MM.1S (cell line): Measurements from ENCODE around the gene UGGT2.

Experiments
- DNase-seq: peaks from one replicate; pipeline ENCODE4 v3.0.0-alpha.2; 2015
- H2AFZ ChIP-seq: fragments of 300-600 bp; sonication (generic); 2 replicates; pipeline ENCODE4 v1.6.0; 2016; ENCODE audit warnings: antibody characterized with exemption, low read length
- H3F3A ChIP-seq: fragments of 300-600 bp; sonication (generic); 2 replicates; pipeline ENCODE4 v1.6.1; 2016; ENCODE audit warnings: mild to moderate bottlenecking, antibody characterized with exemption, low read length, moderate library complexity, mixed read lengths; ENCODE audit not compliant: insufficient read depth
- H3K27ac ChIP-seq: fragments of 300-600 bp; sonication (generic); 2 replicates; pipeline ENCODE4 v1.5.1; 2016; ENCODE audit warnings: mild to moderate bottlenecking, low read length
- H3K27me3 ChIP-seq: fragments of 300-600 bp; sonication (generic); replicated peaks from 2 replicates; pipeline ENCODE4 v1.6.0; 2016; ENCODE audit warnings: low read length; ENCODE audit not compliant: insufficient read depth
- H3K36me3 ChIP-seq: fragments of 300-600 bp; sonication (generic); replicated peaks from 2 replicates; pipeline ENCODE4 v1.6.1; 2016; ENCODE audit warnings: mild to moderate bottlenecking, low read length, mixed read lengths; ENCODE audit not compliant: insufficient read depth
- H3K4me1 ChIP-seq: fragments of 300-600 bp; sonication (generic); 2 replicates; pipeline ENCODE4 v1.6.1; 2016; ENCODE audit warnings: low read length, mixed read lengths
- H3K4me2 ChIP-seq: fragments of 300-600 bp; sonication (generic); 2 replicates; pipeline ENCODE4 v1.6.0; 2016; ENCODE audit warnings: low read depth, low read length
- H3K4me3 ChIP-seq: fragments of 300-600 bp; sonication (generic); 2 replicates; pipeline ENCODE4 v1.5.1; 2016; ENCODE audit warnings: low read length, mixed read lengths
- H3K79me2 ChIP-seq: fragments of 300-600 bp; sonication (generic); 2 replicates; pipeline ENCODE4 v1.6.1; 2016; ENCODE audit warnings: mixed run types, low read length, mixed read lengths
- H3K9ac ChIP-seq: fragments of 300-600 bp; sonication (generic); 2 replicates; pipeline ENCODE4 v1.6.1; 2016; ENCODE audit warnings: low read length, mixed read lengths
- H3K9me2 ChIP-seq: fragments of 300-600 bp; sonication (generic); replicated peaks from 2 replicates; pipeline ENCODE4 v1.6.1; 2016; ENCODE audit warnings: mild to moderate bottlenecking, low read length, mixed read lengths; ENCODE audit not compliant: insufficient read depth
- H3K9me3 ChIP-seq: fragments of 300-600 bp; sonication (generic); replicated peaks from 2 replicates; pipeline ENCODE4 v1.6.1; 2016; ENCODE audit warnings: mild to moderate bottlenecking, low read length, mixed read lengths; ENCODE audit not compliant: insufficient read depth
- H4K20me1 ChIP-seq: fragments of 300-600 bp; sonication (generic); 2 replicates; pipeline ENCODE4 v1.6.1; 2016; ENCODE audit warnings: mild to moderate bottlenecking, low read length, moderate library complexity, mixed read lengths; ENCODE audit not compliant: insufficient read depth
- CTCF ChIP-seq: fragments of 300-600 bp; sonication (generic); IDR thresholded peaks from 2 replicates; pipeline ENCODE4 v1.5.1; 2016; ENCODE audit warnings: antibody characterized with exemption, low read length, mixed read lengths
- EZH2 ChIP-seq: fragments of 300-600 bp; sonication (generic); optimal IDR thresholded peaks from 2 replicates; pipeline ENCODE3; 2017; ENCODE audit warnings: low read depth, mild to moderate bottlenecking, antibody characterized with exemption, low read length, mixed read lengths
- EZH2phosphoT487 ChIP-seq: fragments of 300-600 bp; sonication (generic); IDR thresholded peaks from 2 replicates; pipeline ENCODE4 v1.6.1; 2018; ENCODE audit warnings: antibody characterized with exemption, low read length

Gene UGGT2

GRCh38 chr13:96089139-96089538 lies 35.9 kb upstream of the UGGT2 start:
- Histone ChIP-seq H3K4me1 (no peaks in the 10 kb centered on the region), H3K36me3 (no peaks in the 10 kb centered on the region), H3K27ac (no peak overlapping the region), H3K4me2 (no peak overlapping the region; the same call in 1 of the 2 replicates), H4K20me1 (no peaks in the 10 kb centered on the region), H3K9me3 (no peaks in the 10 kb centered on the region), H3K9me2 (no peaks in the 10 kb centered on the region), H3K9ac (no peak overlapping the region), H3K27me3 (peaks cover 13% of the 10 kb centered on the region), H2AFZ (no peak overlapping the region), H3K79me2 (no peaks in the 10 kb centered on the region), H3F3A (no peaks in the 10 kb centered on the region), H3K4me3 (no peak overlapping the region; the same call in 1 of the 2 replicates)
- TF ChIP-seq CTCF = no peak
- no peak for TF ChIP-seq EZH2phosphoT487
- no peak for TF ChIP-seq EZH2
- DNase-seq = no peak

DNA sequence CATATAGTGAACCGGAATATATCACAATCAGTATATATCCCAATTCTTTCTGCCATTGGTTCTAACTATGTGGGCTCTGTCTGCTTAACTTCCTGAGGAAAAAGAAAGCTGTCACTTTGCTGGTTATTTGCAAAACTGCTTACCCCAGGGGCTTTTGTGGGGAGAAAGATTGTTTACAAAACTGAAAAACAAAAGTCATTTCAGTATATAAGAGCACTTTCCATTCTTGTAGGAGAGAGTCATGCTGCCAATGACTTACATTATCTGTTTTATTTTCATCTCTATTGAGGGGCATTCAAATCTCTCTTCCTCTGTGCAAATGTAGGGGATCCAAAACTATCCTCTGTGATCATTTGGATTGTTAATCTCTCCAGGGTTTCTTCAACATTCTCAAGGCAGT lies 33.5 kb upstream of the UGGT2 start:
- H3K4me3 ChIP-seq = no peak overlapping the region
- H3K9me2 ChIP-seq = no peaks in the 10 kb centered on the region
- no peaks in the 10 kb centered on the region for H3K9me3 ChIP-seq
- H4K20me1 ChIP-seq = no peaks in the 10 kb centered on the region
- no peaks in the 10 kb centered on the region for H3K79me2 ChIP-seq
- H3F3A ChIP-seq = no peaks in the 10 kb centered on the region
- no peaks in the 10 kb centered on the region for H3K36me3 ChIP-seq
- TF ChIP-seq CTCF (no peak), EZH2 (no peak), EZH2phosphoT487 (no peak)
- H2AFZ ChIP-seq = no peak overlapping the region
- no peak overlapping the region for H3K9ac ChIP-seq
- H3K4me2 ChIP-seq = no peak overlapping the region
- no peak for DNase-seq
- no peaks in the 10 kb centered on the region for H3K4me1 ChIP-seq
- H3K27me3 ChIP-seq = peaks cover 13% of the 10 kb centered on the region
- no peak overlapping the region for H3K27ac ChIP-seq

DNA sequence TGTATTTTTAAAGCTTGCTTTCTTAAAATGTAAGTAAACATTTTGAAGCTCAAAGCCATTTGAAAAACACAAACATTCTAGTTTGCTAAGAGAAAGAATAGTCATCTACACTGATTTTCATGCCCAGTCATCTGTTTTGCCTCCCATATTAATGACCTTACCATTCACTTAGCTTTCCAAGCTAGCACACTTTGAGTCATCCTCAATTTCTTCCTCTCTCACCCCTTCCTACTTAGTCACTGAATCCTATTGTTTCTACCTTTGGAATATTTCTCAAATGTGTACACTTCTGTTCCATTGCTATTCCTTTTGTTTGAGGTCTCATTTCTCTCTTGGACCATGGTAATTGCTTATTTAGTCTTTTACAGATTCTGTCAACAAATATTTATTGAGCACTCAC lies 29.4 kb upstream of the UGGT2 start:
- DNase-seq = no peak
- Histone ChIP-seq H4K20me1 (no peaks in the 10 kb centered on the region), H3K27me3 (no peaks in the 10 kb centered on the region), H2AFZ (no peak overlapping the region), H3K4me3 (no peak overlapping the region), H3K9me3 (no peaks in the 10 kb centered on the region), H3K4me2 (no peak overlapping the region), H3K9me2 (no peaks in the 10 kb centered on the region), H3K79me2 (no peaks in the 10 kb centered on the region), H3K4me1 (no peaks in the 10 kb centered on the region), H3K27ac (no peak overlapping the region), H3F3A (no peaks in the 10 kb centered on the region), H3K9ac (no peak overlapping the region), H3K36me3 (no peaks in the 10 kb centered on the region)
- no peak for TF ChIP-seq EZH2phosphoT487
- TF ChIP-seq CTCF = no peak
- no peak for TF ChIP-seq EZH2
